NCI-H2171 (cell line): ENCODE data around the gene AZGP1.
"Not testable (repeated sequence)": the region's sequence is repeated elsewhere in the genome, so short reads cannot be mapped to it uniquely, and the experiment has no call there.

ENCODE experiments used
- DNase-seq: peaks from one replicate; lab custom pipeline; 2025; lab: John Stamatoyannopoulos, UW

The AZGP1 gene

GRCh38 chr7:99997545-99998137 lies 21.8 kb upstream of the AZGP1 start:
- DNase-seq = no peak

- no peak for DNase-seq
These were observed 21.1 kb upstream of the AZGP1 start for GRCh38 chr7:99996755-99997544.

GRCh38 chr7:99994819-99995218 lies 19.0 kb upstream of the AZGP1 start:
- no peak for DNase-seq

GRCh38 chr7:99992330-99993038 lies 16.7 kb upstream of the AZGP1 start:
- no peak for DNase-seq

- not testable (repeated sequence) for DNase-seq
These were observed 15.7 kb upstream of the AZGP1 start for GRCh38 chr7:99991543-99991942.

- DNase-seq = no peak
These were observed 14.6 kb upstream of the AZGP1 start for GRCh38 chr7:99990460-99990852.

- DNase-seq = no peak
These were observed 12.0 kb upstream of the AZGP1 start for GRCh38 chr7:99987846-99988245.

- DNase-seq = not testable (repeated sequence)
These were observed 11.5 kb upstream of the AZGP1 start for GRCh38 chr7:99987306-99987705.

GRCh38 chr7:99984593-99984992 lies 8.8 kb upstream of the AZGP1 start:
- no peak for DNase-seq

GRCh38 chr7:99981066-99981465 lies 5.2 kb upstream of the AZGP1 start:
- not testable (repeated sequence) for DNase-seq

- DNase-seq = not testable (repeated sequence)
These were observed 4.6 kb upstream of the AZGP1 start for GRCh38 chr7:99980448-99980872.

- not testable (repeated sequence) for DNase-seq
These were observed 4.0 kb upstream of the AZGP1 start for GRCh38 chr7:99979814-99980225.

- no peak for DNase-seq
These were observed 795 bp upstream of the AZGP1 start for GRCh38 chr7:99976626-99977025.

GRCh38 chr7:99974681-99975080 lies 1.1 kb downstream of the AZGP1 start:
- no peak for DNase-seq

GRCh38 chr7:99973817-99974216 lies 2.0 kb downstream of the AZGP1 start:
- not testable (repeated sequence) for DNase-seq

- DNase-seq = no peak
These were observed 4.6 kb downstream of the AZGP1 start for GRCh38 chr7:99971242-99971641.

GRCh38 chr7:99969813-99970212 lies 6.0 kb downstream of the AZGP1 start:
- DNase-seq = not testable (repeated sequence)

- no peak for DNase-seq
These were observed 6.5 kb downstream of the AZGP1 start for GRCh38 chr7:99969298-99969697.

GRCh38 chr7:99958564-99959227 lies 17.1 kb downstream of the AZGP1 start:
- no peak for DNase-seq

- no peak for DNase-seq
These were observed 20.6 kb downstream of the AZGP1 start for GRCh38 chr7:99955247-99955646.

- not testable (repeated sequence) for DNase-seq
These were observed 21.2 kb downstream of the AZGP1 start for GRCh38 chr7:99954643-99955042.

GRCh38 chr7:99953649-99954048 lies 22.2 kb downstream of the AZGP1 start:
- DNase-seq = no peak
